ENCODE results near the gene DMRTC2. TPM values are rescaled to one million over a fixed set of nuclear protein-coding genes. Genes with fewer than 3 reads are reported as not detected.

DMRTC2 gene
- total and polyA plus RNA-seq, 2 of the 8 experiments (the other 6 are each of a cell fraction or from before 2014, with no cell fraction given): not detected

- no peak overlapping the region for H2BK20ac ChIP-seq (ENCODE audit: low read length)
- no peak overlapping the region for H3K23ac ChIP-seq (ENCODE audit: insufficient read length)
- H2BK120ac ChIP-seq (replicated peaks; ENCODE audit: low read depth, low read length): no peak overlapping the region
- H3K4me1 ChIP-seq (replicated peaks in 1 of 4; ENCODE audit: control insufficient read depth in 3 of 4, insufficient read depth in 4 of 4, low read length in 3 of 4): peaks cover 3 to 16% (median 12%) of the 10 kb centered on the region in 4 experiments
- no peak overlapping the region for H4K8ac ChIP-seq (ENCODE audit: extremely low read depth, insufficient read depth, low read length)
- no peak overlapping the region for H3K4me2 ChIP-seq (ENCODE audit: insufficient read depth in 1 of 2, low read depth in 2 of 2, low read length in 2 of 2)
- H3K56ac ChIP-seq (replicated peaks; ENCODE audit: insufficient read length, low read depth, low read length): no peak overlapping the region
- no peak overlapping the region for H2BK5ac ChIP-seq (ENCODE audit: low read depth, low read length)
- no peak overlapping the region for H4K5ac ChIP-seq (ENCODE audit: insufficient read length, low read depth, low read length)
- peaks cover 3 to 8% of the 10 kb centered on the region in 2 experiments for H4K20me1 ChIP-seq (replicated peaks in 1 of 2; ENCODE audit: control insufficient read depth in 1 of 2, insufficient read depth in 2 of 2, low read length in 2 of 2)
- H2BK15ac ChIP-seq (ENCODE audit: low read length): no peak overlapping the region
- H3K79me1 ChIP-seq (ENCODE audit: low read depth, low read length): no peaks in the 10 kb centered on the region; the same call in 1 of the 2 replicates
- H3K18ac ChIP-seq (ENCODE audit: extremely low read depth, low read length): no peak overlapping the region
- H3K36me3 ChIP-seq (ENCODE audit: control insufficient read depth in 2 of 4, insufficient read depth in 4 of 4, low read length in 3 of 4): peaks cover 0 to 2% (median 0%) of the 10 kb centered on the region in 4 experiments; a peak in 3 of 8 replicates
- H3K27ac ChIP-seq (ENCODE audit: low read depth, low read length): no peak overlapping the region
- H3K4me3 ChIP-seq (ENCODE audit: extremely low read depth in 1 of 4, insufficient read depth in 2 of 4, low read depth in 3 of 4, low read length in 4 of 4): no peak overlapping the region
- no peak overlapping the region for H3K14ac ChIP-seq (ENCODE audit: insufficient read length)
- H3K9ac ChIP-seq (replicated peaks in 1 of 4; ENCODE audit: extremely low read depth in 1 of 4, low read depth in 3 of 4, low read length in 3 of 4): no peak overlapping the region
- no peaks in the 10 kb centered on the region for H3K9me3 ChIP-seq (ENCODE audit: insufficient read depth in 2 of 2, low read depth in 1 of 2, low read length in 1 of 2)
- no peak overlapping the region for H4K91ac ChIP-seq (replicated peaks; ENCODE audit: insufficient read length, low read length)
- no peak overlapping the region for H2BK12ac ChIP-seq (ENCODE audit: low read depth, low read length)
- ChIA-PET CTCF (ENCODE audit: partially characterized antibody) (interaction anchor here (0.8 to 2.5 kb wide), 8 partner anchors 12 to 58 kb away, joined by 3 to 12 read pairs (median 4); partner anchors contain the start of gene CD79A), POLR2A (ENCODE audit: partially characterized antibody) (interaction anchor here (1.0 to 13.9 kb wide), 4 partner anchors 22 to 35 kb away, joined by 3 to 298 read pairs (median 8); partner anchors contain the start of gene RPS19)
- H2AFZ ChIP-seq (ENCODE audit: low read length): no peak overlapping the region
- no peaks in the 10 kb centered on the region for H3K79me2 ChIP-seq (ENCODE audit: control insufficient read depth in 1 of 2, insufficient read depth in 2 of 2, low read length in 2 of 2)
- H3K27me3 ChIP-seq (replicated peaks in 1 of 4; ENCODE audit: control insufficient read depth in 3 of 4, extremely low read depth in 1 of 4, insufficient read depth in 3 of 4, low read length in 3 of 4): no peaks in the 10 kb centered on the region
- FAIRE-seq (no peak), DNase-seq (ENCODE audit: low read depth in 1 of 2, low spot score in 2 of 2) (no peak)
- no peak overlapping the region for H3K4ac ChIP-seq (replicated peaks; ENCODE audit: insufficient read length, low read depth, low read length)
- no peak overlapping the region for H2AK5ac ChIP-seq (ENCODE audit: low read depth, low read length)
- WGBS, 2 experiments (ENCODE audit: extremely low coverage in 1 of 2, insufficient coverage in 1 of 2, insufficient read length in 1 of 2, insufficient replicate concordance in 2 of 2, low coverage in 1 of 2, low lambda C conversion rate in 2 of 2, missing lambda C conversion rate in 1 of 2): 90% methylated on average over 4 of the region's 4 CpGs; no CpG with 5 or more reads in 1 of the 2 experiments
- H3K23me2 ChIP-seq (ENCODE audit: low read depth, low read length): no peaks in the 10 kb centered on the region
- TF ChIP-seq USF2 (IDR thresholded peaks at IDR 0.05; ENCODE audit: low read length) (no peak), TAF1 (IDR thresholded peaks at IDR 0.05; ENCODE audit: low read depth, low read length) (no peak), TBP (IDR thresholded peaks at IDR 0.05; ENCODE audit: low read depth, low read length) (no peak), RFX5 (IDR thresholded peaks at IDR 0.05; ENCODE audit: borderline replicate concordance, low read depth, low read length) (no peak), NANOG (IDR thresholded peaks at IDR 0.05; ENCODE audit: insufficient read depth, low read depth, low read length, poor library complexity, severe bottlenecking) (no peak)
Measured at GRCh38 chr19:41890936-41891335, 46.1 kb downstream of the DMRTC2 start.
